Measurements from ENCODE around the gene DGUOK. TPM values are rescaled to one million over a fixed set of nuclear protein-coding genes. Genes with fewer than 3 reads are reported as not detected.

DGUOK gene
- total and polyA plus RNA-seq, 2 donors from 2014 or later: 44.4 to 86.2 TPM

GRCh38 chr2:73981081-73982001 lies 54.7 kb downstream of the DGUOK start:
- Histone ChIP-seq H3K36me3 (ENCODE audit: control insufficient read depth in 2 of 3, insufficient read depth in 3 of 3, low read length in 3 of 3) (no peaks in the 10 kb centered on the region), H3K9ac (ENCODE audit: low read length in 3 of 3) (peak overlapping the region in 1 of 3 donors; percentile 53), H3K4me1 (ENCODE audit: control insufficient read depth in 2 of 3, insufficient read depth in 2 of 3, low read depth in 1 of 3, low read length in 3 of 3) (peaks cover 0 to 24% (median 5%) of the 10 kb centered on the region in 3 donors), H3K9me3 (ENCODE audit: control insufficient read depth in 2 of 3, insufficient read depth in 1 of 3, low read length in 3 of 3) (no peaks in the 10 kb centered on the region), H3K4me3 (ENCODE audit: low read length in 3 of 3) (peak overlapping the region in 2 of 3 donors; percentile 10 to 51), H3K27ac (ENCODE audit: low read depth in 2 of 2, low read length in 2 of 2) (no peak overlapping the region), H3K27me3 (ENCODE audit: control insufficient read depth, insufficient read depth, low read length) (peaks cover 8% of the 10 kb centered on the region)
- FAIRE-seq: no peak
- peak in 4 of 5 donors; percentile 43 to 82 (median 60) for DNase-seq
- intact Hi-C loops (cut with DNase I): no loop called here
- no peak for TF ChIP-seq CTCF (IDR thresholded peaks at IDR 0.05; ENCODE audit: borderline replicate concordance, extremely low read depth, insufficient read depth)

GRCh38 chr2:73982140-73982617 lies 55.5 kb downstream of the DGUOK start:
- DNase-seq: no peak
- TF ChIP-seq CTCF (IDR thresholded peaks at IDR 0.05; ENCODE audit: borderline replicate concordance, extremely low read depth, insufficient read depth): no peak
- no peak for FAIRE-seq
- Histone ChIP-seq H3K9me3 (ENCODE audit: control insufficient read depth in 2 of 3, insufficient read depth in 1 of 3, low read length in 3 of 3) (no peaks in the 10 kb centered on the region), H3K4me3 (ENCODE audit: low read length in 3 of 3) (no peak overlapping the region), H3K9ac (ENCODE audit: low read length in 3 of 3) (no peak overlapping the region), H3K27me3 (ENCODE audit: control insufficient read depth, insufficient read depth, low read length) (peaks cover 8% of the 10 kb centered on the region), H3K36me3 (ENCODE audit: control insufficient read depth in 2 of 3, insufficient read depth in 3 of 3, low read length in 3 of 3) (no peaks in the 10 kb centered on the region), H3K27ac (ENCODE audit: low read depth in 2 of 2, low read length in 2 of 2) (no peak overlapping the region), H3K4me1 (ENCODE audit: control insufficient read depth in 2 of 3, insufficient read depth in 2 of 3, low read depth in 1 of 3, low read length in 3 of 3) (peaks cover 0 to 29% (median 5%) of the 10 kb centered on the region in 3 donors)
- intact Hi-C loops (cut with DNase I): no loop called here

- peak overlapping the region; percentile 89 to 94 for H3K27ac ChIP-seq (ENCODE audit: low read depth in 2 of 2, low read length in 2 of 2)
- TF ChIP-seq CTCF (IDR thresholded peaks at IDR 0.05; ENCODE audit: borderline replicate concordance, extremely low read depth, insufficient read depth): no peak
- no peaks in the 10 kb centered on the region for H3K9me3 ChIP-seq (ENCODE audit: control insufficient read depth in 2 of 3, insufficient read depth in 1 of 3, low read length in 3 of 3)
- H3K27me3 ChIP-seq (ENCODE audit: control insufficient read depth, insufficient read depth, low read length): peaks cover 8% of the 10 kb centered on the region
- intact Hi-C loops (cut with DNase I): no loop called here
- peak overlapping the region in 2 of 3 donors; percentile 43 to 67 for H3K9ac ChIP-seq (ENCODE audit: low read length in 3 of 3)
- peak overlapping the region; percentile 36 to 63 (median 46) for H3K4me3 ChIP-seq (ENCODE audit: low read length in 3 of 3)
- DNase-seq (peak; percentile 90 to 97 (median 92)), FAIRE-seq (no peak)
- peaks cover 0 to 41% (median 9%) of the 10 kb centered on the region in 3 donors for H3K4me1 ChIP-seq (ENCODE audit: control insufficient read depth in 2 of 3, insufficient read depth in 2 of 3, low read depth in 1 of 3, low read length in 3 of 3)
- no peaks in the 10 kb centered on the region for H3K36me3 ChIP-seq (ENCODE audit: control insufficient read depth in 2 of 3, insufficient read depth in 3 of 3, low read length in 3 of 3)
Observed at GRCh38 chr2:73983322-73984202, 56.9 kb downstream of the DGUOK start.
